ENCODE data around the gene BMP10.

The BMP10 gene

GRCh38 chr2:68911709-68912108 lies 40.5 kb upstream of the BMP10 start:
- H4K20me1 ChIP-seq (ENCODE audit: insufficient read depth, low read length) = no peaks in the 10 kb centered on the region
- H2AFZ ChIP-seq (ENCODE audit: low read length) = no peak overlapping the region
- no peak overlapping the region for H3K4me2 ChIP-seq (ENCODE audit: low read length)
- no peak for TF ChIP-seq CTCF (IDR thresholded peaks at IDR 0.05; ENCODE audit: low read length)
- TF ChIP-seq EZH2 (IDR thresholded peaks at IDR 0.05; ENCODE audit: borderline replicate concordance, low read length) = no peak
- peaks cover 27% of the 10 kb centered on the region for H3K4me1 ChIP-seq (ENCODE audit: insufficient read depth, low read length, severe bottlenecking)
- no peaks in the 10 kb centered on the region for H3K79me2 ChIP-seq (ENCODE audit: insufficient read depth, low read length)
- no peak overlapping the region for H3K4me3 ChIP-seq (ENCODE audit: low read depth, low read length, poor library complexity, severe bottlenecking)
- H3K9me3 ChIP-seq (ENCODE audit: low read length) = no peaks in the 10 kb centered on the region
- no peak overlapping the region for H3K9ac ChIP-seq (ENCODE audit: low read length)
- H3K9me2 ChIP-seq (ENCODE audit: low read depth, low read length) = no peaks in the 10 kb centered on the region
- no peak overlapping the region for H3K27ac ChIP-seq (ENCODE audit: low read depth, low read length, poor library complexity, severe bottlenecking)
- H3K36me3 ChIP-seq (ENCODE audit: insufficient read depth, low read length) = no peaks in the 10 kb centered on the region
- H3F3A ChIP-seq (ENCODE audit: insufficient read depth, low read length) = no peaks in the 10 kb centered on the region
- no peaks in the 10 kb centered on the region for H3K27me3 ChIP-seq (ENCODE audit: insufficient read depth, low read length)

DNA sequence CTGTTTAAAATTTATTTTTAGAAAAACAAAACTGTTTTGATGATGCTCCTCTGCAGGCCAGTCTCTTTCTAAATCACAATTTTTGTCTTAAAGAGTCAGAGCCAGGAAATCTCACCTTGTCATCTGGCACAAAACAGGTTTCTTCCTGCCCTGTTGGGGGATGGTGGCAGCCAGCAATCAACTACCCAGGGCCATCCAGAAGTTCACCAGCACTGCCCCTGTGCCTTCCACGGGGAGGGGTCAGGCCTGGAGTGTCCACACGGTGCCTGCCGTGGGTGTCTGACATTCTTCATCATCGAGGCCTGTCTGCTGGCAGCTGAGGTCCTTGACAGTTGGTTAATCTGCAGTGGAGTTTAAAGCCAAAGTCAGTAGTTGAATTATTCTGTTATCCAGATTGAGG lies 40.0 kb upstream of the BMP10 start:
- H3K27me3 ChIP-seq (ENCODE audit: insufficient read depth, low read length) = no peaks in the 10 kb centered on the region

GRCh38 chr2:68909793-68910674 lies 38.8 kb upstream of the BMP10 start:
- H3K4me3 ChIP-seq (ENCODE audit: low read depth, low read length, poor library complexity, severe bottlenecking) = no peak overlapping the region
- peak overlapping the region; percentile 97 for H3K27ac ChIP-seq (ENCODE audit: low read depth, low read length, poor library complexity, severe bottlenecking)
- no peak overlapping the region for H2AFZ ChIP-seq (ENCODE audit: low read length)
- H4K20me1 ChIP-seq (ENCODE audit: insufficient read depth, low read length) = no peaks in the 10 kb centered on the region
- H3K9ac ChIP-seq (ENCODE audit: low read length) = no peak overlapping the region
- peaks cover 32% of the 10 kb centered on the region for H3K4me1 ChIP-seq (ENCODE audit: insufficient read depth, low read length, severe bottlenecking)
- H3K27me3 ChIP-seq (ENCODE audit: insufficient read depth, low read length) = no peaks in the 10 kb centered on the region
- no peaks in the 10 kb centered on the region for H3K9me2 ChIP-seq (ENCODE audit: low read depth, low read length)
- no peaks in the 10 kb centered on the region for H3K9me3 ChIP-seq (ENCODE audit: low read length)
- H3K36me3 ChIP-seq (ENCODE audit: insufficient read depth, low read length) = no peaks in the 10 kb centered on the region
- TF ChIP-seq CTCF (IDR thresholded peaks at IDR 0.05; ENCODE audit: low read length) = peak; percentile 92
- no peak for TF ChIP-seq EZH2 (IDR thresholded peaks at IDR 0.05; ENCODE audit: borderline replicate concordance, low read length)
- no peak overlapping the region for H3K4me2 ChIP-seq (ENCODE audit: low read length)
- no peaks in the 10 kb centered on the region for H3F3A ChIP-seq (ENCODE audit: insufficient read depth, low read length)
- no peaks in the 10 kb centered on the region for H3K79me2 ChIP-seq (ENCODE audit: insufficient read depth, low read length)

More for the DNA sequence above, 40.0 kb upstream of the BMP10 start:
- Histone ChIP-seq H3K4me1 (ENCODE audit: insufficient read depth, low read length, severe bottlenecking) (peaks cover 32% of the 10 kb centered on the region), H4K20me1 (ENCODE audit: insufficient read depth, low read length) (no peaks in the 10 kb centered on the region), H3K36me3 (ENCODE audit: insufficient read depth, low read length) (no peaks in the 10 kb centered on the region), H3K27ac (ENCODE audit: low read depth, low read length, poor library complexity, severe bottlenecking) (no peak overlapping the region), H3K9me3 (ENCODE audit: low read length) (no peaks in the 10 kb centered on the region), H3F3A (ENCODE audit: insufficient read depth, low read length) (no peaks in the 10 kb centered on the region), H3K9me2 (ENCODE audit: low read depth, low read length) (no peaks in the 10 kb centered on the region), H3K4me3 (ENCODE audit: low read depth, low read length, poor library complexity, severe bottlenecking) (no peak overlapping the region), H3K4me2 (ENCODE audit: low read length) (no peak overlapping the region), H3K9ac (ENCODE audit: low read length) (no peak overlapping the region), H2AFZ (ENCODE audit: low read length) (no peak overlapping the region), H3K79me2 (ENCODE audit: insufficient read depth, low read length) (no peaks in the 10 kb centered on the region)
- no peak for TF ChIP-seq CTCF (IDR thresholded peaks at IDR 0.05; ENCODE audit: low read length)
- TF ChIP-seq EZH2 (IDR thresholded peaks at IDR 0.05; ENCODE audit: borderline replicate concordance, low read length) = no peak
